Omental fat pad (tissue), 4 donors: ENCODE data around the gene STOX1. TPM values are rescaled to one million over a fixed set of nuclear protein-coding genes. Genes with fewer than 3 reads are reported as not detected.
"Not testable (repeated sequence)": the region's sequence is repeated elsewhere in the genome, so short reads cannot be mapped to it uniquely, and the experiment has no call there.

Source experiments
- ATAC-seq: fragments of 150-250 bp; one replicate; pipeline ENCODE4 v1.9.1; 2016; ENCODE audit warnings: mild to moderate bottlenecking, moderate library complexity; ENCODE audit not compliant: low FRiP score
- DNase-seq: peaks from one replicate; pipeline ENCODE4 v3.0.0-alpha.2; 2019; ENCODE audit warnings: low spot score
- total RNA-seq, 4 donors: library from RNA; depleted of rRNA; stranded (reverse); fragments of >200 nt; gene quantifications; one replicate each; pipeline ENCODE4 v1.1.0, GENCODE V29; 2016
- TF ChIP-seq, protein P1 (sequence below), 3 donors: fragments of 450-650 bp; IDR thresholded peaks; one replicate each; pipeline ENCODE4 v1.5.1; 2016 to 2017; ENCODE audit warnings: antibody characterized with exemption in 3 of 3, mild to moderate bottlenecking in 3 of 3, moderate library complexity in 2 of 3

Gene STOX1
- total RNA-seq, 4 donors from 2014 or later = 3.2 to 16.0 (median 5.0) TPM

GRCh38 chr10:68857005-68857404 is 29.7 kb downstream of the STOX1 start:
- TF ChIP-seq, protein P1, sequence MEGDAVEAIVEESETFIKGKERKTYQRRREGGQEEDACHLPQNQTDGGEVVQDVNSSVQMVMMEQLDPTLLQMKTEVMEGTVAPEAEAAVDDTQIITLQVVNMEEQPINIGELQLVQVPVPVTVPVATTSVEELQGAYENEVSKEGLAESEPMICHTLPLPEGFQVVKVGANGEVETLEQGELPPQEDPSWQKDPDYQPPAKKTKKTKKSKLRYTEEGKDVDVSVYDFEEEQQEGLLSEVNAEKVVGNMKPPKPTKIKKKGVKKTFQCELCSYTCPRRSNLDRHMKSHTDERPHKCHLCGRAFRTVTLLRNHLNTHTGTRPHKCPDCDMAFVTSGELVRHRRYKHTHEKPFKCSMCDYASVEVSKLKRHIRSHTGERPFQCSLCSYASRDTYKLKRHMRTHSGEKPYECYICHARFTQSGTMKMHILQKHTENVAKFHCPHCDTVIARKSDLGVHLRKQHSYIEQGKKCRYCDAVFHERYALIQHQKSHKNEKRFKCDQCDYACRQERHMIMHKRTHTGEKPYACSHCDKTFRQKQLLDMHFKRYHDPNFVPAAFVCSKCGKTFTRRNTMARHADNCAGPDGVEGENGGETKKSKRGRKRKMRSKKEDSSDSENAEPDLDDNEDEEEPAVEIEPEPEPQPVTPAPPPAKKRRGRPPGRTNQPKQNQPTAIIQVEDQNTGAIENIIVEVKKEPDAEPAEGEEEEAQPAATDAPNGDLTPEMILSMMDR (IDR thresholded peaks at IDR 0.05) = no peak
- no peak for DNase-seq
- no peak for ATAC-seq

DNA sequence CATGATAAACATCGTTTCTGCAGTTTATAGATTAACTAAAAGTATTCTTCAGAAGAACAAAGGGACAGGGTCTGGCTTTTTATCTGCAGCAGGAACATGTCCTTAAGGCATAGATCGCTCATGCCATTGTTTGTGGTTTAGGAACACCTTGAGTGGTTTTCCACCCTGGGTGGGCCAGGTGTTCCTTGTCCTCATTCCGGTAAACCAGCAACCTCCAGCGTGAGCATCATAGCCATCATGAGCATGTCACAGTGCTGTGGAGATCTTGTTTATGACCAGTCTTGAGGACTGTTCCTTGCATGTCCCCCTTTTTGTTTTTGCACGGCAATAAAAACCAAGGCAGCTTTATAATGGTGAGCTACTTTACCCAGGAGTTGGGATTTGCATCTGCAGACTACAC is 33.9 kb downstream of the STOX1 start:
- TF ChIP-seq, protein P1 (IDR thresholded peaks at IDR 0.05) = no peak
- DNase-seq = no peak

DNA sequence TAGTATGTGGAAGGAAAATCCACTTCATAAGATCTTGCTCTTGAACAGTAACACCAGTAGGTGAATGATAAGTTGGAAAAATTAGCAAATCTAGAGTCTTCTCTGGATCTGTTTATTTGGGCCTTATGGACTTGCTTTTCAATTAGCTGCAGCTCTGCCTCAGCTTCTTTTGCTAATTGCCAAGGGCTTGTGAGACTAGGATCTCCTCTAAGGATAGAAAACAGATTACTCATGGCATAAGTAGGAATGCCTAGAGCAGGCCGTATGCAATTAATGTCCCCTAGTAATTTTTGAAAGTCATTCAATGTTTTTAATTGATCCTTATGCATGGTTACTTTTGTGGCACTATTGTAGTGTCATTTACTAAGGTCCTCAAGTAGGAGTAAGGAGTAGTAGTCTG is 37.3 kb downstream of the STOX1 start:
- ATAC-seq (no peak), DNase-seq (no peak)
- TF ChIP-seq, protein P1 (IDR thresholded peaks at IDR 0.05) = no peak

More for the DNA sequence above, 33.9 kb downstream of the STOX1 start:
- no peak for ATAC-seq

- DNase-seq, ATAC-seq: not testable (repeated sequence)
Measured at GRCh38 chr10:68868173-68868572, 40.8 kb downstream of the STOX1 start.

- ATAC-seq (no peak), DNase-seq (no peak)
- TF ChIP-seq, protein P1 (IDR thresholded peaks at IDR 0.05) = no peak
Measured at GRCh38 chr10:68869623-68870022, 42.3 kb downstream of the STOX1 start.

DNA sequence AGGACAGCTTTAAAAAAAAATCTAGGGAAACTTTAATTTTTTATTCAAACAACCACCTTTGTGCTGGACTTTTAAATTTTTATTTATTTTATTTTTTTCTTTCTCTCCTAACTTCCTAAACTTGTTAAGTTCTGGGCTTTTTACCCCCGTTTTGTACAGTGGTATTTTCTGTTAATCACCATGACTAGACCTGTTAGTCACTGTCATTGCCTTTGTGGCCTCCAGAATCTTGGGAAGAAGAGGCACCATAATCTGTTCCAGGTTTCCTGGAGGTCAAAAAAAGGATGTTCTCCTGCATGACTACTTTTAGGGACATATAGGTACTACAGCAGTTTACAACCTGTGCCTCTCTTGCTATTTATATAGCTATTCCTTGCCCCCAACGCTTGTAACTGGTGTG is 42.7 kb downstream of the STOX1 start:
- DNase-seq (no peak), ATAC-seq (no peak)
- TF ChIP-seq, protein P1 (IDR thresholded peaks at IDR 0.05) = no peak

GRCh38 chr10:68870545-68871104 is 43.3 kb downstream of the STOX1 start:
- DNase-seq (no peak), ATAC-seq (no peak)
- TF ChIP-seq, protein P1 (IDR thresholded peaks at IDR 0.05) = no peak
